Trophoblast cell (in vitro differentiated cells and primary cell): ENCODE measurements around the gene FGF6.

Experiments
- DNase-seq, 2 donors: peaks; one replicate each; pipeline ENCODE4 v3.0.0-alpha.2; 2016
- H2AFZ ChIP-seq: 2 replicates; pipeline ENCODE4 v1.6.1; 2013; ENCODE audit warnings: low read length, moderate library complexity, mild to moderate bottlenecking; ENCODE audit not compliant: insufficient read depth, poor library complexity
- H2AK5ac ChIP-seq: 2 replicates; pipeline ENCODE4 v1.6.1; 2013; ENCODE audit warnings: mild to moderate bottlenecking, low read length
- H2BK120ac ChIP-seq: 2 replicates; pipeline ENCODE4 v1.6.1; 2013; ENCODE audit warnings: low read length, mild to moderate bottlenecking, moderate library complexity; ENCODE audit not compliant: insufficient read depth, poor library complexity
- H2BK12ac ChIP-seq: 2 replicates; pipeline ENCODE4 v1.6.1; 2013; ENCODE audit warnings: mild to moderate bottlenecking, low read length, moderate library complexity
- H2BK5ac ChIP-seq: 2 replicates; pipeline ENCODE4 v1.6.1; 2013; ENCODE audit warnings: low read length, low read depth, moderate library complexity, mild to moderate bottlenecking; ENCODE audit not compliant: poor library complexity
- H3K14ac ChIP-seq: 2 replicates; pipeline ENCODE4 v1.6.1; 2013; ENCODE audit warnings: mild to moderate bottlenecking, low read length
- H3K18ac ChIP-seq: 2 replicates; pipeline ENCODE4 v1.6.1; 2013; ENCODE audit warnings: mild to moderate bottlenecking, low read length
- H3K23ac ChIP-seq: 2 replicates; pipeline ENCODE4 v1.6.1; 2013; ENCODE audit warnings: low read length
- H3K27ac ChIP-seq: 2 replicates; pipeline ENCODE4 v1.5.1; 2013; ENCODE audit warnings: low read depth, mild to moderate bottlenecking, inconsistent platforms, low read length, moderate library complexity
- H3K27me3 ChIP-seq: 2 replicates; pipeline ENCODE4 v1.6.1; 2013; ENCODE audit warnings: inconsistent platforms, mild to moderate bottlenecking, low read length, moderate library complexity; ENCODE audit not compliant: insufficient read depth
- H3K36me3 ChIP-seq, 2 experiments: 1 replicate in 1 of 2; 2 replicates in 1 of 2; pipeline ENCODE4 v1.6.1; 2013; ENCODE audit warnings: low read length in 2 of 2, mild to moderate bottlenecking in 2 of 2, moderate library complexity in 1 of 2; ENCODE audit not compliant: insufficient read depth in 2 of 2, control insufficient read depth in 1 of 2
- H3K4ac ChIP-seq: 2 replicates; pipeline ENCODE4 v1.6.1; 2013; ENCODE audit warnings: low read depth, mild to moderate bottlenecking, low read length, moderate library complexity
- H3K4me1 ChIP-seq, 2 experiments: 1 replicate in 1 of 2; 2 replicates in 1 of 2; pipeline ENCODE4 v1.6.1; 2013; ENCODE audit warnings: low read length in 2 of 2, mild to moderate bottlenecking in 2 of 2, moderate library complexity in 1 of 2; ENCODE audit not compliant: insufficient read depth in 2 of 2, control insufficient read depth in 1 of 2
- H3K4me2 ChIP-seq: 2 replicates; pipeline ENCODE4 v1.6.1; 2013; ENCODE audit warnings: inconsistent platforms, mild to moderate bottlenecking, low read length, moderate library complexity
- H3K4me3 ChIP-seq: 2 replicates; pipeline ENCODE4 v1.5.1; 2013; ENCODE audit warnings: mild to moderate bottlenecking, low read depth, low read length, inconsistent platforms
- H3K79me1 ChIP-seq: one replicate; pipeline ENCODE4 v1.6.1; 2013; ENCODE audit warnings: low read length
- H3K79me2 ChIP-seq: 2 replicates; pipeline ENCODE4 v1.6.1; 2013; ENCODE audit warnings: low read length, mild to moderate bottlenecking; ENCODE audit not compliant: control insufficient read depth, insufficient read depth, poor library complexity
- H3K9ac ChIP-seq: 2 replicates; pipeline ENCODE4 v1.6.1; 2013; ENCODE audit warnings: mild to moderate bottlenecking, low read length
- H3K9me3 ChIP-seq: 2 replicates; pipeline ENCODE4 v1.6.1; 2013; ENCODE audit warnings: low read depth, mild to moderate bottlenecking, control low read depth, inconsistent platforms, low read length; ENCODE audit not compliant: insufficient read depth
- H4K12ac ChIP-seq: 2 replicates; pipeline ENCODE4 v1.6.1; 2013; ENCODE audit warnings: low read depth, mild to moderate bottlenecking, low read length, moderate library complexity
- H4K8ac ChIP-seq: 2 replicates; pipeline ENCODE4 v1.6.1; 2013; ENCODE audit warnings: low read depth, mild to moderate bottlenecking, low read length, moderate library complexity
- H4K91ac ChIP-seq: one replicate; pipeline ENCODE4 v1.6.1; 2013; ENCODE audit warnings: low read depth, mild to moderate bottlenecking, low read length, moderate library complexity
- WGBS: extraction: QIAGEN DNeasy Blood & Tissue Kit; methylation state at CpG from one replicate; pipeline ENCODE4 v1.1.7; 2013; ENCODE audit warnings: missing lambda C conversion rate; ENCODE audit not compliant: insufficient read length, insufficient coverage; ENCODE audit errors: extremely low coverage; 5-methylcytosine and 5-hydroxymethylcytosine counted together

Gene FGF6

GRCh38 chr12:4432878-4433744, 12.5 kb downstream of the FGF6 start:
- Histone ChIP-seq H3K4ac (no peak overlapping the region), H3K18ac (no peak overlapping the region), H2BK12ac (no peak overlapping the region), H4K91ac (no peak overlapping the region), H3K27me3 (no peaks in the 10 kb centered on the region), H3K79me2 (no peaks in the 10 kb centered on the region), H3K36me3 (no peaks in the 10 kb centered on the region), H3K23ac (no peak overlapping the region), H2BK120ac (no peak overlapping the region), H3K4me3 (no peak overlapping the region), H3K9me3 (peaks cover 6% of the 10 kb centered on the region), H2AK5ac (no peak overlapping the region), H3K27ac (no peak overlapping the region), H3K79me1 (no peaks in the 10 kb centered on the region), H3K4me1 (peaks cover 3 to 4% of the 10 kb centered on the region in 2 experiments), H3K14ac (no peak overlapping the region), H3K4me2 (no peak overlapping the region), H2AFZ (no peak overlapping the region), H4K8ac (no peak overlapping the region), H3K9ac (no peak overlapping the region), H2BK5ac (no peak overlapping the region), H4K12ac (no peak overlapping the region)
- no CpG with 5 or more reads among the region's 9 CpGs for WGBS
- DNase-seq: peak in 1 of 2 donors; percentile 37

- H2AFZ ChIP-seq: no peak overlapping the region
- H2BK5ac ChIP-seq: no peak overlapping the region
- no peaks in the 10 kb centered on the region for H3K79me1 ChIP-seq
- no peak overlapping the region for H3K18ac ChIP-seq
- no peak overlapping the region for H2BK120ac ChIP-seq
- no peak overlapping the region for H4K12ac ChIP-seq
- no peak overlapping the region for H2BK12ac ChIP-seq
- no peaks in the 10 kb centered on the region for H3K27me3 ChIP-seq
- H3K4me2 ChIP-seq: no peak overlapping the region
- no peak overlapping the region for H3K4ac ChIP-seq
- H3K23ac ChIP-seq: no peak overlapping the region
- no peaks in the 10 kb centered on the region for H3K36me3 ChIP-seq
- no CpG with 5 or more reads among the region's 7 CpGs for whole genome bisulfite sequencing
- H3K14ac ChIP-seq: no peak overlapping the region
- peak in 1 of 2 donors; percentile 22 for DNase-seq
- no peak overlapping the region for H4K8ac ChIP-seq
- peaks cover 6% of the 10 kb centered on the region for H3K9me3 ChIP-seq
- H4K91ac ChIP-seq: no peak overlapping the region
- no peak overlapping the region for H3K9ac ChIP-seq
- no peak overlapping the region for H2AK5ac ChIP-seq
- no peak overlapping the region for H3K4me3 ChIP-seq
- no peaks in the 10 kb centered on the region for H3K79me2 ChIP-seq
- H3K27ac ChIP-seq: no peak overlapping the region
- peaks cover 3 to 4% of the 10 kb centered on the region in 2 experiments for H3K4me1 ChIP-seq
Observed at GRCh38 chr12:4431866-4432265, 13.7 kb downstream of the FGF6 start.

GRCh38 chr12:4431436-4431835, 14.2 kb downstream of the FGF6 start:
- Histone ChIP-seq H2AK5ac (no peak overlapping the region), H3K18ac (no peak overlapping the region), H3K23ac (no peak overlapping the region), H2BK120ac (no peak overlapping the region), H3K27me3 (no peaks in the 10 kb centered on the region), H3K36me3 (no peaks in the 10 kb centered on the region), H3K14ac (no peak overlapping the region), H3K4me2 (no peak overlapping the region), H3K9ac (no peak overlapping the region), H3K4me1 (peaks cover 3 to 4% of the 10 kb centered on the region in 2 experiments), H3K27ac (no peak overlapping the region), H2AFZ (no peak overlapping the region), H3K4me3 (no peak overlapping the region), H2BK12ac (no peak overlapping the region), H2BK5ac (no peak overlapping the region), H4K12ac (no peak overlapping the region), H4K91ac (no peak overlapping the region), H3K79me1 (no peaks in the 10 kb centered on the region), H3K9me3 (peaks cover 6% of the 10 kb centered on the region), H3K4ac (no peak overlapping the region), H3K79me2 (no peaks in the 10 kb centered on the region), H4K8ac (no peak overlapping the region)
- WGBS: no CpG with 5 or more reads among the region's 4 CpGs
- DNase-seq: peak; percentile 54 to 70

- Histone ChIP-seq H3K9me3 (no peaks in the 10 kb centered on the region), H3K79me1 (no peaks in the 10 kb centered on the region), H3K4me2 (no peak overlapping the region), H3K14ac (no peak overlapping the region), H3K18ac (no peak overlapping the region), H3K4ac (no peak overlapping the region), H2BK5ac (no peak overlapping the region), H3K4me3 (no peak overlapping the region), H3K9ac (no peak overlapping the region), H4K91ac (no peak overlapping the region), H3K4me1 (no peaks in the 10 kb centered on the region), H3K23ac (no peak overlapping the region), H3K27ac (no peak overlapping the region), H3K36me3 (no peaks in the 10 kb centered on the region), H2BK120ac (no peak overlapping the region), H2AK5ac (no peak overlapping the region), H2AFZ (no peak overlapping the region), H4K12ac (no peak overlapping the region), H4K8ac (no peak overlapping the region), H3K27me3 (no peaks in the 10 kb centered on the region), H3K79me2 (no peaks in the 10 kb centered on the region), H2BK12ac (no peak overlapping the region)
- DNase-seq: no peak
- no CpG with 5 or more reads among the region's 6 CpGs for WGBS
Observed at GRCh38 chr12:4424422-4424821, 21.2 kb downstream of the FGF6 start.
